Activated T-helper 17 cell treated with anti-CD3 and anti-CD28 coated beads, Interleukin-2, amount 50 U/mL, for 72 hours (primary cell): ENCODE data around the gene HTR5A. TPM values are rescaled to one million over a fixed set of nuclear protein-coding genes. Genes with fewer than 3 reads are reported as not detected.
"Not testable (repeated sequence)": the region's sequence is repeated elsewhere in the genome, so short reads cannot be mapped to it uniquely, and the experiment has no call there.

Experiments
- ATAC-seq: fragments of 150-1000 bp; cut with Tn5 transposase; replicated peaks from 2 replicates; pipeline ENCODE4 v1.10.0; 2021; ENCODE audit warnings: mild to moderate bottlenecking, moderate library complexity
- H3K27ac Mint-ChIP-seq: one replicate; pipeline ENCODE4 v1.8.0; 2022; ENCODE audit warnings: mixed read lengths
- H3K27me3 Mint-ChIP-seq: one replicate; pipeline ENCODE4 v1.8.0; 2022; ENCODE audit warnings: mixed read lengths
- H3K36me3 Mint-ChIP-seq: one replicate; pipeline ENCODE4 v1.8.0; 2022; ENCODE audit warnings: low read depth, mild to moderate bottlenecking, mixed read lengths
- H3K4me1 Mint-ChIP-seq: one replicate; pipeline ENCODE4 v1.8.0; 2022; ENCODE audit warnings: mixed read lengths
- H3K4me3 Mint-ChIP-seq: one replicate; pipeline ENCODE4 v1.8.0; 2022; ENCODE audit warnings: mild to moderate bottlenecking, mixed read lengths
- H3K9me3 Mint-ChIP-seq: one replicate; pipeline ENCODE4 v1.8.0; 2022; ENCODE audit warnings: mixed read lengths
- total RNA-seq, 2 donors: library from RNA; stranded (reverse); gene quantifications; one replicate each; pipeline ENCODE4 v1.2.3, GENCODE V29; 2022

HTR5A gene
- not detected for total RNA-seq

- no peak within 1 kb of the TSS for H3K4me3 Mint-ChIP-seq
- no peaks in the 10 kb centered on the region for H3K9me3 Mint-ChIP-seq
These were observed at the start of gene HTR5A for GRCh38 chr7:155069992-155070751. TSS of gene HTR5A (plus strand) at chr7:155070324. CDS start at chr7:155070900, 576 bp downstream.

GRCh38 chr7:155020996-155021395 lies 49.1 kb upstream of the HTR5A start:
- Mint-ChIP-seq H3K27ac (no peak overlapping the region), H3K9me3 (no peaks in the 10 kb centered on the region), H3K4me1 (no peaks in the 10 kb centered on the region), H3K4me3 (no peak overlapping the region), H3K27me3 (peaks cover 9% of the 10 kb centered on the region), H3K36me3 (no peaks in the 10 kb centered on the region)
- no peak for ATAC-seq

More at GRCh38 chr7:155069992-155070751, at the start of gene HTR5A:
- no peaks in the 10 kb centered on the region for H3K36me3 Mint-ChIP-seq
- ATAC-seq, result peak; percentile 63
- no peak within 1 kb of the TSS for H3K27ac Mint-ChIP-seq
- no peaks in the 10 kb centered on the region for H3K4me1 Mint-ChIP-seq
- peaks cover 34% of the 10 kb centered on the region for H3K27me3 Mint-ChIP-seq

- peaks cover 9% of the 10 kb centered on the region for H3K27me3 Mint-ChIP-seq
- H3K36me3 Mint-ChIP-seq, result no peaks in the 10 kb centered on the region
- no peak overlapping the region for H3K4me3 Mint-ChIP-seq
- H3K4me1 Mint-ChIP-seq, result no peaks in the 10 kb centered on the region
- ATAC-seq, result no peak
- H3K9me3 Mint-ChIP-seq, result no peaks in the 10 kb centered on the region
- H3K27ac Mint-ChIP-seq, result no peak overlapping the region
These were observed 48.4 kb upstream of the HTR5A start for GRCh38 chr7:155021699-155022145.

- no peaks in the 10 kb centered on the region for H3K4me1 Mint-ChIP-seq
- no peak overlapping the region for H3K4me3 Mint-ChIP-seq
- peaks cover 4% of the 10 kb centered on the region for H3K9me3 Mint-ChIP-seq
- ATAC-seq, result no peak
- H3K27me3 Mint-ChIP-seq, result peaks cover 14% of the 10 kb centered on the region
- H3K36me3 Mint-ChIP-seq, result no peaks in the 10 kb centered on the region
- no peak overlapping the region for H3K27ac Mint-ChIP-seq
These were observed 42.2 kb upstream of the HTR5A start for GRCh38 chr7:155027879-155028278.

GRCh38 chr7:155032978-155033377 lies 37.1 kb upstream of the HTR5A start:
- H3K4me3 Mint-ChIP-seq, result no peak overlapping the region
- H3K9me3 Mint-ChIP-seq, result no peaks in the 10 kb centered on the region
- peaks cover 12% of the 10 kb centered on the region for H3K27me3 Mint-ChIP-seq
- no peak for ATAC-seq
- no peak overlapping the region for H3K27ac Mint-ChIP-seq
- H3K4me1 Mint-ChIP-seq, result no peaks in the 10 kb centered on the region
- H3K36me3 Mint-ChIP-seq, result no peaks in the 10 kb centered on the region

- not testable (repeated sequence) for H3K27ac Mint-ChIP-seq, H3K4me3 Mint-ChIP-seq, ATAC-seq, H3K9me3 Mint-ChIP-seq, H3K4me1 Mint-ChIP-seq, H3K36me3 Mint-ChIP-seq
- H3K27me3 Mint-ChIP-seq, result peaks cover 14% of the 10 kb centered on the region
These were observed 35.6 kb upstream of the HTR5A start for GRCh38 chr7:155034495-155034894.

GRCh38 chr7:155038335-155038734 lies 31.8 kb upstream of the HTR5A start:
- ATAC-seq, result no peak
- no peak overlapping the region for H3K4me3 Mint-ChIP-seq
- H3K9me3 Mint-ChIP-seq, result peaks cover 5% of the 10 kb centered on the region
- H3K27me3 Mint-ChIP-seq, result peaks cover 25% of the 10 kb centered on the region
- H3K27ac Mint-ChIP-seq, result no peak overlapping the region
- no peaks in the 10 kb centered on the region for H3K36me3 Mint-ChIP-seq
- no peaks in the 10 kb centered on the region for H3K4me1 Mint-ChIP-seq

GRCh38 chr7:155043756-155044155 lies 26.4 kb upstream of the HTR5A start:
- Mint-ChIP-seq H3K4me3 (no peak overlapping the region), H3K36me3 (no peaks in the 10 kb centered on the region), H3K27ac (no peak overlapping the region), H3K4me1 (no peaks in the 10 kb centered on the region), H3K27me3 (peaks cover 20% of the 10 kb centered on the region), H3K9me3 (peaks cover 8% of the 10 kb centered on the region)
- ATAC-seq, result no peak

GRCh38 chr7:155048006-155048405 lies 22.1 kb upstream of the HTR5A start:
- Mint-ChIP-seq H3K4me3 (no peak overlapping the region), H3K9me3 (peaks cover 3% of the 10 kb centered on the region), H3K27me3 (peaks cover 13% of the 10 kb centered on the region), H3K4me1 (no peaks in the 10 kb centered on the region), H3K27ac (no peak overlapping the region), H3K36me3 (no peaks in the 10 kb centered on the region)
- no peak for ATAC-seq

- Mint-ChIP-seq H3K36me3 (no peaks in the 10 kb centered on the region), H3K4me1 (no peaks in the 10 kb centered on the region), H3K9me3 (no peaks in the 10 kb centered on the region), H3K4me3 (no peak overlapping the region), H3K27me3 (peaks cover 21% of the 10 kb centered on the region), H3K27ac (no peak overlapping the region)
- ATAC-seq, result no peak
These were observed 18.8 kb upstream of the HTR5A start for GRCh38 chr7:155051355-155051754.

- H3K9me3 Mint-ChIP-seq, result no peaks in the 10 kb centered on the region
- H3K4me3 Mint-ChIP-seq, result no peak overlapping the region
- peak; percentile 19 for ATAC-seq
These were observed 17.1 kb upstream of the HTR5A start for GRCh38 chr7:155053002-155053401.

GRCh38 chr7:155054761-155055160 lies 15.4 kb upstream of the HTR5A start:
- Mint-ChIP-seq H3K36me3 (no peaks in the 10 kb centered on the region), H3K27me3 (peaks cover 21% of the 10 kb centered on the region), H3K9me3 (no peaks in the 10 kb centered on the region), H3K4me3 (no peak overlapping the region), H3K4me1 (no peaks in the 10 kb centered on the region), H3K27ac (no peak overlapping the region)
- no peak for ATAC-seq

More at GRCh38 chr7:155053002-155053401, 17.1 kb upstream of the HTR5A start:
- H3K27ac Mint-ChIP-seq, result no peak overlapping the region
- no peaks in the 10 kb centered on the region for H3K4me1 Mint-ChIP-seq
- H3K27me3 Mint-ChIP-seq, result peaks cover 30% of the 10 kb centered on the region
- H3K36me3 Mint-ChIP-seq, result no peaks in the 10 kb centered on the region

- Mint-ChIP-seq H3K4me3 (no peak overlapping the region), H3K36me3 (no peaks in the 10 kb centered on the region), H3K9me3 (no peaks in the 10 kb centered on the region), H3K27me3 (peaks cover 34% of the 10 kb centered on the region), H3K27ac (no peak overlapping the region), H3K4me1 (no peaks in the 10 kb centered on the region)
- no peak for ATAC-seq
These were observed 13.0 kb upstream of the HTR5A start for GRCh38 chr7:155057076-155057475.

GRCh38 chr7:155058896-155059295 lies 11.2 kb upstream of the HTR5A start:
- no peak overlapping the region for H3K27ac Mint-ChIP-seq
- H3K36me3 Mint-ChIP-seq, result no peaks in the 10 kb centered on the region
- no peak for ATAC-seq
- no peaks in the 10 kb centered on the region for H3K9me3 Mint-ChIP-seq
- H3K4me1 Mint-ChIP-seq, result no peaks in the 10 kb centered on the region
- peaks cover 30% of the 10 kb centered on the region for H3K27me3 Mint-ChIP-seq
- H3K4me3 Mint-ChIP-seq, result no peak overlapping the region

- ATAC-seq, result no peak
- peaks cover 30% of the 10 kb centered on the region for H3K27me3 Mint-ChIP-seq
- no peaks in the 10 kb centered on the region for H3K36me3 Mint-ChIP-seq
These were observed 10.4 kb upstream of the HTR5A start for GRCh38 chr7:155059703-155060102.

More at GRCh38 chr7:155059703-155060102, 10.4 kb upstream of the HTR5A start:
- no peak overlapping the region for H3K4me3 Mint-ChIP-seq
- no peak overlapping the region for H3K27ac Mint-ChIP-seq
- no peaks in the 10 kb centered on the region for H3K4me1 Mint-ChIP-seq
- H3K9me3 Mint-ChIP-seq, result no peaks in the 10 kb centered on the region
